H1 (cell line): Measurements from ENCODE around the gene MAPK8.

Source experiments
- RAD21 ChIP-seq, 2 experiments: IDR thresholded peaks in 1 of 2; conservative IDR thresholded peaks in 1 of 2; 2 replicates each; pipeline ENCODE4 v1.6.1; 2011; ENCODE audit warnings: low read depth in 2 of 2, low read length in 2 of 2, improper control_type of control experiment in 1 of 2, inconsistent platforms in 1 of 2, mild to moderate bottlenecking in 1 of 2, moderate library complexity in 1 of 2
- TF ChIP-seq, protein P1 (sequence below), 3 experiments: IDR thresholded peaks; 1 replicate in 2 of 3; 2 replicates in 1 of 3; pipeline versions ENCODE4 v1.5.1 to v1.6.1; 2011; ENCODE audit warnings: low read length in 3 of 3, mild to moderate bottlenecking in 3 of 3, inconsistent platforms in 2 of 3, low read depth in 1 of 3, moderate library complexity in 1 of 3; ENCODE audit not compliant: insufficient read depth in 1 of 3; ENCODE audit errors: control extremely low read depth in 1 of 3

DNA sequence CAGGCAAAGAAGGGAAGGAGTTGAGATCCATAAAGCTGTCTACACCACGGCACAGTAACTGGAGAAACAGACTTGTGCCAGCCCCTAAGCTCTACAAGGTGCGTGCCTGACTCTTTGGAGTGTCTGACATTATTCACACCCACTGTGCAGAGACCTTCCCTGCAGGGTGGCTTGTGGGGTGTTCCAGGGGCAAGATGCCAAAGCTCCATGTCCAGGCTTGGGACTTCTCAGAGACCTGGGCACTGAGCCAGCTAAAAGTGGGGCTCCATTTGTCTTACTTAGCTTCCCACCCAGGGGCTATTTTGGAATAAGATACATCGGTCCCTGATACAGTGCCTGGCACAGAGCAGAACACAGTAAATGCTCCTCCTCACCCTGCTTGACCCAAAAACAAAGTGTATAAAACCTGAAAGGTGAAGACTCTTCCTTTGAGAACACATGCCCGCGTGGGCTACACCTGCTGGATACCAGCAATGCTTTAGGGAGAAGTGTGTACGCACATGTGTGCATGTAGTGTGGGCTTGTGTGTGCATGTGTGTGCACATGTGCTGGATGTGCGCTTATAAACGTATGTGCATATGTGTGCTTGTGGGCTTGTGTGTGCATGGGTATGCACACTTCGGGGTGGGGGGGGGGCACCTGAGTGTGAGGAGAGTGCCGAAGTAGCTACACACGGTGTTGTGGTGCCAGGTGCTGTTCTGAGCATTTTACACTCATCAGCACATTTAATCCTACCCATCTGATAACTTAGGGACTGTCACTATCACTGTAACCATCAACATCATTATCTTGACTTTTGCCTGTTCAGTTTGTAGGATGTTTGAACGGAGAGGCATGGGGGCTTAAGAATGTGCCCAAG is 155.4 kb downstream of the MAPK8 start:
- TF ChIP-seq, protein P1, sequence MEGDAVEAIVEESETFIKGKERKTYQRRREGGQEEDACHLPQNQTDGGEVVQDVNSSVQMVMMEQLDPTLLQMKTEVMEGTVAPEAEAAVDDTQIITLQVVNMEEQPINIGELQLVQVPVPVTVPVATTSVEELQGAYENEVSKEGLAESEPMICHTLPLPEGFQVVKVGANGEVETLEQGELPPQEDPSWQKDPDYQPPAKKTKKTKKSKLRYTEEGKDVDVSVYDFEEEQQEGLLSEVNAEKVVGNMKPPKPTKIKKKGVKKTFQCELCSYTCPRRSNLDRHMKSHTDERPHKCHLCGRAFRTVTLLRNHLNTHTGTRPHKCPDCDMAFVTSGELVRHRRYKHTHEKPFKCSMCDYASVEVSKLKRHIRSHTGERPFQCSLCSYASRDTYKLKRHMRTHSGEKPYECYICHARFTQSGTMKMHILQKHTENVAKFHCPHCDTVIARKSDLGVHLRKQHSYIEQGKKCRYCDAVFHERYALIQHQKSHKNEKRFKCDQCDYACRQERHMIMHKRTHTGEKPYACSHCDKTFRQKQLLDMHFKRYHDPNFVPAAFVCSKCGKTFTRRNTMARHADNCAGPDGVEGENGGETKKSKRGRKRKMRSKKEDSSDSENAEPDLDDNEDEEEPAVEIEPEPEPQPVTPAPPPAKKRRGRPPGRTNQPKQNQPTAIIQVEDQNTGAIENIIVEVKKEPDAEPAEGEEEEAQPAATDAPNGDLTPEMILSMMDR (IDR thresholded peaks at IDR 0.05; ENCODE audit: control extremely low read depth in 1 of 3, insufficient read depth in 1 of 3, low read depth in 1 of 3, low read length in 3 of 3): no peak
- TF ChIP-seq RAD21 (IDR thresholded peaks at IDR 0.05 in 1 of 2, conservative IDR thresholded peaks at IDR 0.05 in 1 of 2; ENCODE audit: low read depth in 2 of 2, low read length in 2 of 2): no peak
